Left lung (tissue), 10 donors: Measurements from ENCODE around the gene CPLANE2. TPM values are rescaled to one million over a fixed set of nuclear protein-coding genes. Genes with fewer than 3 reads are reported as not detected.
A peak's percentile ranks its signal among the peaks of the same experiment; 100 is the strongest.

Experiments used
- ATAC-seq: fragments of 200-7000 bp; cut with Tn5 transposase; one replicate; pipeline ENCODE4 v1.9.1; 2020; ENCODE audit warnings: moderate library complexity
- DNase-seq, 4 donors: peaks; one replicate each; pipeline ENCODE4 v3.0.0-alpha.2; 2013 to 2020
- H3K27ac ChIP-seq, 2 donors: fragments of 200-600 bp; sonication (generic) in 1 of 2; one replicate each; pipeline versions ENCODE4 v1.5.0 to v1.8.0; 2020 to 2021
- H3K27me3 ChIP-seq, 2 donors: fragments of 200-600 bp; sonication (generic) in 1 of 2; one replicate each; pipeline versions ENCODE4 v1.5.0 to v1.8.0; 2020 to 2021
- H3K36me3 ChIP-seq, 2 donors: fragments of 200-600 bp; sonication (generic) in 1 of 2; one replicate each; pipeline versions ENCODE4 v1.5.0 to v1.8.0; 2020 to 2021
- H3K4me1 ChIP-seq, 2 donors: fragments of 200-600 bp; one replicate each; pipeline ENCODE4 v1.8.0; 2021
- H3K4me3 ChIP-seq, 2 donors: fragments of 200-600 bp; sonication (generic) in 1 of 2; one replicate each; pipeline versions ENCODE4 v1.5.0 to v1.8.0; 2020 to 2021; ENCODE audit warnings: mild to moderate bottlenecking in 1 of 2
- H3K9me3 ChIP-seq, 2 donors: fragments of 200-600 bp; sonication (generic) in 1 of 2; one replicate each; pipeline versions ENCODE4 v1.5.0 to v1.8.0; 2020 to 2021
- CTCF ChIP-seq, 2 donors: fragments of 200-600 bp; sonication (generic) in 1 of 2; IDR thresholded peaks; one replicate each; pipeline versions ENCODE4 v1.5.0 to v1.8.0; 2021; ENCODE audit warnings: antibody characterized with exemption in 2 of 2
- intact Hi-C, 2 donors: fragments of 100-400 bp; cut with DNase I; formaldehyde crosslinking; loops; one replicate each; pipeline versions ENCODE4 v1.11.2 to v1.14.2; 2022
- polyA plus RNA-seq, 6 donors: library from polyadenylated mRNA; unstranded; fragments of 120-200 nt; gene quantifications; one replicate each; pipeline ENCODE4 v1.2.1, GENCODE V29; 2013; ENCODE audit not compliant: insufficient read length in 6 of 6
- total RNA-seq, 2 donors: library from RNA; stranded (reverse); fragmentation: NEBNext Ultra II Directional; extraction: Animal tissue kit (Norgen Biotek cat#: 25700); gene quantifications; one replicate each; pipeline ENCODE4 v1.2.1, GENCODE V29; 2021
- donor health status: DM: no; HTN: yes; CAD: no.
- donor health status: DM: no; HTN: no; CAD: no.

The CPLANE2 gene
- total and polyA plus RNA-seq, 8 donors = 3.9 to 8.9 (median 5.3) TPM

- intact Hi-C loops = no loop called here
- Histone ChIP-seq H3K36me3 (peaks cover 0 to 61% of the 10 kb centered on the region in 2 donors), H3K9me3 (no peaks in the 10 kb centered on the region), H3K4me3 (no peak overlapping the region), H3K4me1 (peaks cover 0 to 17% of the 10 kb centered on the region in 2 donors), H3K27me3 (no peaks in the 10 kb centered on the region), H3K27ac (no peak overlapping the region)
- TF ChIP-seq CTCF (IDR thresholded peaks at IDR 0.05) = no peak
- ATAC-seq = no peak
- no peak for DNase-seq
These were observed 17.4 kb upstream of the CPLANE2 start for GRCh38 chr1:16254263-16254928.

- ATAC-seq (no peak), DNase-seq (no peak)
- Histone ChIP-seq H3K27me3 (no peaks in the 10 kb centered on the region), H3K4me1 (peaks cover 9 to 27% of the 10 kb centered on the region in 2 donors), H3K9me3 (no peaks in the 10 kb centered on the region), H3K27ac (no peak overlapping the region), H3K4me3 (no peak overlapping the region), H3K36me3 (peaks cover 0 to 61% of the 10 kb centered on the region in 2 donors)
- no peak for TF ChIP-seq CTCF (IDR thresholded peaks at IDR 0.05)
- intact Hi-C loops = no loop called here
These were observed 16.4 kb upstream of the CPLANE2 start for GRCh38 chr1:16253332-16253922.

GRCh38 chr1:16252912-16253311, 15.9 kb upstream of the CPLANE2 start:
- no peaks in the 10 kb centered on the region for H3K9me3 ChIP-seq
- H3K4me1 ChIP-seq = peaks cover 14 to 32% of the 10 kb centered on the region in 2 donors
- no peak overlapping the region for H3K27ac ChIP-seq
- intact Hi-C loops = no loop called here
- H3K36me3 ChIP-seq = peaks cover 0 to 61% of the 10 kb centered on the region in 2 donors
- no peaks in the 10 kb centered on the region for H3K27me3 ChIP-seq
- DNase-seq (no peak), ATAC-seq (no peak)
- TF ChIP-seq CTCF (IDR thresholded peaks at IDR 0.05) = no peak
- no peak overlapping the region for H3K4me3 ChIP-seq

GRCh38 chr1:16251381-16251780, 14.4 kb upstream of the CPLANE2 start:
- ATAC-seq (no peak), DNase-seq (no peak)
- peak overlapping the region in 1 of 2 donors; percentile 53 for H3K27ac ChIP-seq
- no peak for TF ChIP-seq CTCF (IDR thresholded peaks at IDR 0.05)
- peaks cover 0 to 68% of the 10 kb centered on the region in 2 donors for H3K36me3 ChIP-seq
- H3K4me3 ChIP-seq = no peak overlapping the region
- H3K27me3 ChIP-seq = no peaks in the 10 kb centered on the region
- H3K9me3 ChIP-seq = no peaks in the 10 kb centered on the region
- intact Hi-C loops = no loop called here
- H3K4me1 ChIP-seq = peaks cover 17 to 31% of the 10 kb centered on the region in 2 donors

- Histone ChIP-seq H3K27ac (peak overlapping the region; percentile 25 to 53), H3K4me3 (no peak overlapping the region)
These were observed 13.7 kb upstream of the CPLANE2 start for GRCh38 chr1:16250524-16251251.

More at GRCh38 chr1:16250524-16251251, 13.7 kb upstream of the CPLANE2 start:
- DNase-seq = no peak
- intact Hi-C loops = no loop called here
- no peak for ATAC-seq
- Histone ChIP-seq H3K36me3 (peaks cover 0 to 61% of the 10 kb centered on the region in 2 donors), H3K9me3 (no peaks in the 10 kb centered on the region), H3K27me3 (no peaks in the 10 kb centered on the region), H3K4me1 (peaks cover 17 to 31% of the 10 kb centered on the region in 2 donors)
- TF ChIP-seq CTCF (IDR thresholded peaks at IDR 0.05) = no peak
